H1 (cell line): ENCODE measurements around the gene SLC36A2. TPM values are rescaled to one million over a fixed set of nuclear protein-coding genes. Genes with fewer than 3 reads are reported as not detected.
"Not testable (repeated sequence)": the region's sequence is repeated elsewhere in the genome, so short reads cannot be mapped to it uniquely, and the experiment has no call there.

Experiments
- CTCF ChIA-PET: fragments of 300-600 bp; sonication (Branson Sonifier 250); formaldehyde crosslinking; loops from one replicate; lab custom pipeline; 2021; ENCODE audit not compliant: partially characterized antibody; lab: Charles Lee
- POLR2A ChIA-PET: fragments of 300-600 bp; sonication (Branson Sonifier 250); formaldehyde crosslinking; loops from one replicate; lab custom pipeline; 2021; ENCODE audit warnings: inconsistent platforms; ENCODE audit not compliant: partially characterized antibody; lab: Charles Lee
- DNase-seq, 2 experiments: peaks; one replicate each; pipeline versions ENCODE4 v3.0.0 to v3.0.0-alpha.2; 2010 to 2022; ENCODE audit warnings: low spot score in 2 of 2, low read depth in 1 of 2, mixed read lengths in 1 of 2
- FAIRE-seq: peaks from 2 replicates; lab custom pipeline; 2011; peaks lifted over from hg19 to GRCh38; lab: Jason Lieb, UNC
- H2AFZ ChIP-seq: 2 replicates; pipeline ENCODE4 v1.8.1; 2012; ENCODE audit warnings: low read length, inconsistent platforms
- H2AK5ac ChIP-seq: 2 replicates; pipeline ENCODE4 v1.6.1; 2013; ENCODE audit warnings: low read depth, low read length
- H2BK120ac ChIP-seq: replicated peaks from 2 replicates; pipeline ENCODE3; 2013; ENCODE audit warnings: low read depth, low read length, inconsistent platforms
- H2BK12ac ChIP-seq: 2 replicates; pipeline ENCODE4 v1.6.1; 2013; ENCODE audit warnings: low read depth, low read length
- H2BK15ac ChIP-seq: 2 replicates; pipeline ENCODE4 v1.6.1; 2013; ENCODE audit warnings: low read length
- H2BK20ac ChIP-seq: 2 replicates; pipeline ENCODE4 v1.6.1; 2013; ENCODE audit warnings: low read length
- H2BK5ac ChIP-seq: 2 replicates; pipeline ENCODE4 v1.6.1; 2013; ENCODE audit warnings: low read depth, low read length
- H3K14ac ChIP-seq: 2 replicates; pipeline ENCODE4 v1.6.1; 2013; ENCODE audit warnings: inconsistent platforms; ENCODE audit not compliant: insufficient read length
- H3K18ac ChIP-seq: 2 replicates; pipeline ENCODE4 v1.6.1; 2013; ENCODE audit warnings: low read length; ENCODE audit errors: extremely low read depth
- H3K23ac ChIP-seq: 2 replicates; pipeline ENCODE4 v1.6.1; 2013; ENCODE audit warnings: inconsistent platforms; ENCODE audit not compliant: insufficient read length
- H3K23me2 ChIP-seq: 2 replicates; pipeline ENCODE4 v1.6.1; 2013; ENCODE audit warnings: low read depth, low read length
- H3K27ac ChIP-seq: 2 replicates; pipeline ENCODE4 v1.6.1; 2011; ENCODE audit warnings: low read depth, low read length, inconsistent platforms
- H3K27me3 ChIP-seq, 4 experiments: replicated peaks in 1 of 4; 1 replicate in 1 of 4; 2 replicates in 3 of 4; pipeline versions ENCODE4 v1.6.1 to v1.8.1; 2011 to 2013; ENCODE audit warnings: low read length in 3 of 4, mild to moderate bottlenecking in 3 of 4, inconsistent platforms in 2 of 4, mixed read lengths in 2 of 4, moderate library complexity in 1 of 4; ENCODE audit not compliant: control insufficient read depth in 3 of 4, insufficient read depth in 3 of 4; ENCODE audit errors: extremely low read depth in 1 of 4
- H3K36me3 ChIP-seq, 4 experiments: 2 replicates each; pipeline versions ENCODE4 v1.6.1 to v1.8.1; 2011 to 2013; ENCODE audit warnings: mild to moderate bottlenecking in 4 of 4, low read length in 3 of 4, moderate library complexity in 2 of 4, control low read depth in 1 of 4, inconsistent platforms in 1 of 4; ENCODE audit not compliant: insufficient read depth in 4 of 4, control insufficient read depth in 2 of 4
- H3K4ac ChIP-seq: replicated peaks from 2 replicates; pipeline ENCODE3; 2013; ENCODE audit warnings: low read length, low read depth, mixed read lengths, inconsistent platforms; ENCODE audit not compliant: insufficient read length
- H3K4me1 ChIP-seq, 4 experiments: replicated peaks in 1 of 4; 1 replicate in 1 of 4; 2 replicates in 3 of 4; pipeline versions ENCODE4 v1.6.1 to v1.8.1; 2011 to 2013; ENCODE audit warnings: low read length in 3 of 4, inconsistent platforms in 2 of 4, mixed read lengths in 1 of 4; ENCODE audit not compliant: insufficient read depth in 4 of 4, control insufficient read depth in 3 of 4
- H3K4me2 ChIP-seq, 2 experiments: 2 replicates each; pipeline versions ENCODE4 v1.6.1 to v1.8.1; 2011 to 2013; ENCODE audit warnings: low read depth in 2 of 2, low read length in 2 of 2, control low read depth in 1 of 2, inconsistent platforms in 1 of 2, mild to moderate bottlenecking in 1 of 2; ENCODE audit not compliant: insufficient read depth in 1 of 2
- H3K4me3 ChIP-seq, 4 experiments: fragments of 200-600, 300-600 bp in 1 of 4; sonication (generic), shearing (Covaris generic), sonication (Bioruptor Twin) in 1 of 4; 2 replicates each; pipeline versions ENCODE4 v1.5.1 to v1.8.1; 2011 to 2016; ENCODE audit warnings: low read length in 4 of 4, low read depth in 3 of 4, control low read depth in 2 of 4, inconsistent platforms in 2 of 4, mild to moderate bottlenecking in 2 of 4, mixed read lengths in 1 of 4, moderate library complexity in 1 of 4; ENCODE audit not compliant: insufficient read depth in 2 of 4; ENCODE audit errors: extremely low read depth in 1 of 4
- H3K56ac ChIP-seq: replicated peaks from 2 replicates; pipeline ENCODE3; 2013; ENCODE audit warnings: low read depth, mild to moderate bottlenecking, mixed read lengths, low read length, inconsistent platforms; ENCODE audit not compliant: insufficient read length
- H3K79me1 ChIP-seq: 2 replicates; pipeline ENCODE4 v1.6.1; 2013; ENCODE audit warnings: low read depth, low read length, control low read depth
- H3K79me2 ChIP-seq, 2 experiments: 2 replicates each; pipeline versions ENCODE4 v1.6.1 to v1.8.1; 2012 to 2013; ENCODE audit warnings: low read length in 2 of 2, mild to moderate bottlenecking in 2 of 2, inconsistent platforms in 1 of 2; ENCODE audit not compliant: insufficient read depth in 2 of 2, control insufficient read depth in 1 of 2
- H3K9ac ChIP-seq, 4 experiments: replicated peaks in 1 of 4; 1 replicate in 1 of 4; 2 replicates in 3 of 4; pipeline versions ENCODE4 v1.6.1 to v1.8.1; 2011 to 2013; ENCODE audit warnings: low read depth in 3 of 4, low read length in 3 of 4, control low read depth in 2 of 4, mild to moderate bottlenecking in 2 of 4, moderate library complexity in 2 of 4, inconsistent platforms in 1 of 4; ENCODE audit errors: extremely low read depth in 1 of 4
- H3K9me3 ChIP-seq, 2 experiments: 2 replicates each; pipeline versions ENCODE4 v1.6.1 to v1.8.1; 2012 to 2013; ENCODE audit warnings: mild to moderate bottlenecking in 2 of 2, moderate library complexity in 2 of 2, control low read depth in 1 of 2, inconsistent platforms in 1 of 2, low read depth in 1 of 2, low read length in 1 of 2, mixed read lengths in 1 of 2; ENCODE audit not compliant: insufficient read depth in 2 of 2
- H4K20me1 ChIP-seq, 2 experiments: replicated peaks in 1 of 2; 2 replicates each; pipeline versions ENCODE3 to v1.8.1; 2011 to 2013; ENCODE audit warnings: inconsistent platforms in 2 of 2, low read length in 2 of 2, mild to moderate bottlenecking in 1 of 2; ENCODE audit not compliant: insufficient read depth in 2 of 2, control insufficient read depth in 1 of 2
- H4K5ac ChIP-seq: 2 replicates; pipeline ENCODE4 v1.6.1; 2013; ENCODE audit warnings: low read length, low read depth, mixed read lengths, inconsistent platforms; ENCODE audit not compliant: insufficient read length
- H4K8ac ChIP-seq: 2 replicates; pipeline ENCODE4 v1.8.0; 2013; ENCODE audit warnings: mild to moderate bottlenecking, moderate library complexity, low read length, inconsistent platforms; ENCODE audit not compliant: insufficient read depth; ENCODE audit errors: extremely low read depth
- H4K91ac ChIP-seq: replicated peaks from 2 replicates; pipeline ENCODE3; 2013; ENCODE audit warnings: low read length, mixed read lengths, inconsistent platforms; ENCODE audit not compliant: insufficient read length
- WGBS, 2 experiments: shearing (Covaris generic) in 1 of 2; methylation state at CpG; one replicate each; pipeline versions ENCODE4 v1.1.6 to v1.1.7; 2013 to 2015; ENCODE audit warnings: low lambda C conversion rate in 2 of 2, mixed read lengths in 2 of 2, inconsistent platforms in 1 of 2, low coverage in 1 of 2, missing lambda C conversion rate in 1 of 2; ENCODE audit not compliant: insufficient replicate concordance in 2 of 2, insufficient coverage in 1 of 2, insufficient read length in 1 of 2; ENCODE audit errors: extremely low coverage in 1 of 2, missing lambda C conversion rate in 1 of 2; 5-methylcytosine and 5-hydroxymethylcytosine counted together
- polyA plus RNA-seq, 7 experiments: library from polyadenylated mRNA; depleted of rRNA in 3 of 7; stranded (reverse) in 5 of 7; unstranded in 2 of 7; fragments of >200 nt in 5 of 7; fragments of 200-250 nt in 2 of 7; gene quantifications; 1 replicate in 5 of 7; 2 replicates in 1 of 7; 4 replicates in 1 of 7; pipeline versions ENCODE4 v1.2.1 to v1.2.3, GENCODE V29; 2011 to 2013; ENCODE audit warnings: missing spikeins in 2 of 7, mixed read lengths in 2 of 7
- total RNA-seq: library from RNA; stranded (reverse); fragmentation: NEBNext Ultra II Directional; extraction: Animal tissue kit (Norgen Biotek cat#: 25700); gene quantifications from 2 replicates; pipeline ENCODE4 v1.2.1, GENCODE V29; 2021

SLC36A2 gene
- total and polyA plus RNA-seq, 2 of the 8 experiments (the other 6 are each of a cell fraction or from before 2014, with no cell fraction given) = 0.30 TPM; not detected in 1

- CTCF ChIA-PET = interaction anchor here (0.6 kb wide), 1 partner anchor 214 kb away, joined by 3 read pairs; no protein-coding TSS in a partner anchor
- WGBS, 2 experiments = 90% methylated on average over 15 of the region's 15 CpGs; no CpG with 5 or more reads in 1 of the 2 experiments
- not testable (repeated sequence) for H3K14ac ChIP-seq
These were observed 37.5 kb downstream of the SLC36A2 start for GRCh38 chr5:151309821-151310220.

GRCh38 chr5:151309266-151309665, 38.1 kb downstream of the SLC36A2 start:
- H3K9me3 ChIP-seq, H3K4ac ChIP-seq, H4K91ac ChIP-seq, H2BK120ac ChIP-seq, H3K9ac ChIP-seq, H2BK12ac ChIP-seq, H3K79me2 ChIP-seq, H4K20me1 ChIP-seq, H3K56ac ChIP-seq, H2BK15ac ChIP-seq, H3K4me3 ChIP-seq, H3K14ac ChIP-seq, H4K5ac ChIP-seq, H3K36me3 ChIP-seq, H2AFZ ChIP-seq, H2BK20ac ChIP-seq, H3K23ac ChIP-seq, H3K27me3 ChIP-seq, H3K4me1 ChIP-seq, H2BK5ac ChIP-seq, FAIRE-seq, H3K79me1 ChIP-seq, H3K4me2 ChIP-seq, H2AK5ac ChIP-seq, H3K23me2 ChIP-seq, H3K27ac ChIP-seq, H3K18ac ChIP-seq, H4K8ac ChIP-seq: not testable (repeated sequence)
- ChIA-PET CTCF (interaction anchor here (0.6 kb wide), 1 partner anchor 215 kb away, joined by 3 read pairs; no protein-coding TSS in a partner anchor), POLR2A (interaction anchor here (0.6 kb wide), 1 partner anchor 479 kb away, joined by 6 read pairs; no protein-coding TSS in a partner anchor)
- 96% methylated on average over 14 of the region's 27 CpGs; no CpG with 5 or more reads in 1 of the 2 experiments for WGBS, 2 experiments
- peak in 1 of 2 experiments; percentile 36 for DNase-seq

More at GRCh38 chr5:151309821-151310220, 37.5 kb downstream of the SLC36A2 start:
- H3K79me1 ChIP-seq, H4K20me1 ChIP-seq, H3K27me3 ChIP-seq, H3K56ac ChIP-seq, H3K27ac ChIP-seq, H4K91ac ChIP-seq, H4K5ac ChIP-seq, H2BK15ac ChIP-seq, FAIRE-seq, H3K4me3 ChIP-seq, H3K23ac ChIP-seq, H2AFZ ChIP-seq, H3K9ac ChIP-seq, H4K8ac ChIP-seq, H2AK5ac ChIP-seq, H3K9me3 ChIP-seq, H3K4ac ChIP-seq, H3K23me2 ChIP-seq, H2BK5ac ChIP-seq, H3K4me2 ChIP-seq, H2BK120ac ChIP-seq, H2BK20ac ChIP-seq, H3K4me1 ChIP-seq, H3K79me2 ChIP-seq, H2BK12ac ChIP-seq, H3K18ac ChIP-seq, H3K36me3 ChIP-seq: not testable (repeated sequence)
- peak in 1 of 2 experiments; percentile 38 for DNase-seq
- POLR2A ChIA-PET = interaction anchor here (0.6 to 1.4 kb wide), 2 partner anchors 22 to 478 kb away, joined by 3 to 6 read pairs; no protein-coding TSS in a partner anchor
